ENCODE measurements around the gene ZNF385C.
A peak's percentile ranks its signal among the peaks of the same experiment; 100 is the strongest.
"Not testable (repeated sequence)": the region's sequence is repeated elsewhere in the genome, so short reads cannot be mapped to it uniquely, and the experiment has no call there.

Gene ZNF385C, protein sequence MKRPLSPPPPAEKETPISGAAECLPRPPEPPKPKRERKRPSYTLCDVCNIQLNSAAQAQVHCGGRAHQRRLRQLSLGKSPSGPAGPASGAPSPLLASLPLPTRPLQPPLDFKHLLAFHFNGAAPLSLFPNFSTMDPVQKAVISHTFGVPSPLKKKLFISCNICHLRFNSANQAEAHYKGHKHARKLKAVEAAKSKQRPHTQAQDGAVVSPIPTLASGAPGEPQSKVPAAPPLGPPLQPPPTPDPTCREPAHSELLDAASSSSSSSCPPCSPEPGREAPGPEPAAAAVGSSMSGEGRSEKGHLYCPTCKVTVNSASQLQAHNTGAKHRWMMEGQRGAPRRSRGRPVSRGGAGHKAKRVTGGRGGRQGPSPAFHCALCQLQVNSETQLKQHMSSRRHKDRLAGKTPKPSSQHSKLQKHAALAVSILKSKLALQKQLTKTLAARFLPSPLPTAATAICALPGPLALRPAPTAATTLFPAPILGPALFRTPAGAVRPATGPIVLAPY

DNA sequence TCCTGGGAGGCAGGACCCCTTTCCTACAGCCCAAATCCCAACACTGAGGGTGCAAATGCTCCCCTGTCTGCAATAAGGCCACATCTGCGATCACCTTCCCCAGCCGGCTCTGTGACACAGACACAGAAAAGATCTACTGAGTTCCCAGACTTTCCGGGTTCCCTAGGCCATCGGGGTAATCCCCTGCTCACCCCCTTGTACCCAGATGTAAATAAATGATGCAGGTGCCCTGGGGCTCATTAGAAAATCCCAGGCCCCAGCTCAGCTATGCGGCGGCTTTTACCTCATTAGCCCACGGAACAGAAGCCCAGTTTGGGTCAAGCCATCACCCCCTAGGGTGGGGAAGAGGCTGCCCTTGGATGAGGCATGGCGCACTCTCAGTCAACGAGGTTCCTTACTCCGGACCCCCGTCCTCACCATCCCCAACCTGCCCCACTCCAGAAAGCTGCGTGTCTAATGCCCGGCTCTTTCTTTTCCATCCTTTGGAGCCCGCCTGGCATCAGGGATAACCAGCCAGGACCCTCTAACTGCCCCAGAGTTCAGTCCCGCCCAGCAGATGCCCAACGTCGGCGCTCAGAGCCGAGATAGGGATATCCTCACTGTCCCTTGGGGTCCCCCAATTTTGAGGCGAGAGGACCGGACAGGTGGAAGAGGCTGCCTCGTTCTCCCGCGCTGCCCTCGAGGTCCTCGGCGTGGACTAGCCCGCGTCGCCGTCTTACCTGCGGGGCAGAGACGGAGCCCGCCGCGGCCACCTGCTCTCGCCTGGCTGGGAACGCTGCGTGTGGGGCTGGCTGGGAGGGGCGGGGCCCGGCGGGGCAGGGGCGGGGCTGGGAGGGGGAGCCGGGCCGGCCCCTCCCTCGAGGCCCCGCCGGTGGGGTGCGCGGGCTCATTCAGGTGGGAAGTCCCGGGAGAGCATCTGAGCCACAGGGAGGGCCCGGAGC, at the start of gene ZNF385C:
TSS of gene ZNF385C (minus strand) at position 783 of the 941 bp plus-strand sequence. CDS start 35,417 bp downstream, outside the sequence.
- DNase-seq, result no peak

DNA sequence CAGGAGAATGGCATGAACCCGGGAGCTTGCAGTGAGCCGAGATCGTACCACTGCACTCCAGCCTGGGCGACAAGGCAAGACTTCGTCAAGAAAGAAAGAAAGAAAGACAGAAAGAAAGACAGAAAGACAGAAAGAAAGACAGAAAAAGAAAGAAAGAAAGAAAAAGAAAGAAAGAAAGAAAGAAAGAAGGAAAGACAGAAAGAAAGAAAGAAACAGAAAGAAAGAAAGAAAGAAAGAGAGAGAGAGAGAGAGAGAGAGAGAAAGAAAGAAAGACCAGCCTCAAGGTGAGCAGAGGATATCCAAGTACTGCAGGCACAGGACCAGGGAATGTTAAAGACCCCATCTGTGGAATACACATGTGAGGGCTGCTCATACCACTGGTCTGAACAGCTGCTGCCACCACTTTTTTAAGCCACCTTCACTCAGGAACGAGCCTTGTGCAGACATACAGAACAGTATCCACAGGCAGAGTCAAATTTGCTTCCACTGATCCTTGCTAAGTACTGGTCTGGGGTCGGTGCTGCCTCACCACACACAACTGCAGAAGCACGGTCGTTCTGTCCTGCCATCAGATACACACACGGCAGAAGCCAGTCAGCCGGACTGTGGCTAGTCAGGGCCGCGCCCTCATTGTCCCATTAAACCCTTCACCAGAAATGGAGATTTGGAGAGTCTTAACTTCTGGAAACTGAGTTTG, 48.8 kb upstream of the ZNF385C start:
- no peak for DNase-seq

DNA sequence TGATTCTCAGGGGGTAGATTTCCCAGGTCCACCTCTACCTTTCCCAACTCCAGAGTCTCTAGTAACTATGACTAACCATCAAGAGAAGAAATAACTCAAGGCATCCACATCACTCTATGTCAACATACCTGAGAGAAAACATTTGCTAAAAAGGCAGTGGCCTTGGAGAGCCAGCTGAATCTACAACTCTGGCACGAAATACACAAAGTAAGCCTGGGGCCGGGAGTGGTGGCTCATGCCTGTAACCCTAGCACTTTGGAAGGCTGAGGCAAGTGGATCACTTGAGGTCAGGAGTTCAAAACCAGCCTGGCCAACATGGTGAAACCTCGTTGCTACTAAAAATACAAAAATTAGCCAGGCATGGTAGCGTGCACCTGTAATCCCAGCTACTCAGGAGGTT, 44.9 kb upstream of the ZNF385C start:
- DNase-seq, result not testable (repeated sequence)

DNA sequence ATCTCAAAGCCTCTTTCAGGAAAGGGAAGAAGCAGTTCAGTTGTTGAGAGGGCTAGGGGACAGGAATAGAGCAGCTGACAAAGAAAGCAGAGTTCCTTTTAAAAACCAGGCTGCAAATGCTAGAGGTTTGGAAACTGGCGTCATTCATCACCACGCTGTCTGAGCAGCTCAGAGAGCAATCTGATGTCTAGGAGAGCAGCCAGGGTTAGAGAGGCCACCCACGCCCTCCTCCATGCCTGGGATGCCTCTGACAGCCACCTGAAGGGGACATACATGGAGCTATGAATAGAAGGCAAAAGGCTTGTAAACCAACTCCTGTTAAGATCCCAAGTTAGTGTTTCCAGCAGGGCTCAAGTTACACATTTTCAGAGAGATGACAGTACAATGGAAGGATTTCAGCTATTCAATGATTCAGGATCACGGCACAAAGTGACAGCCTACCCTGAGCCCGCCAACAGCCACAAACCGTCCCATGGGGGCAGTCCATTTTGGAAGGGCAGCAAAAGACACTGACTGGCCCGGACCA, 44.2 kb upstream of the ZNF385C start:
- no peak for DNase-seq

DNA sequence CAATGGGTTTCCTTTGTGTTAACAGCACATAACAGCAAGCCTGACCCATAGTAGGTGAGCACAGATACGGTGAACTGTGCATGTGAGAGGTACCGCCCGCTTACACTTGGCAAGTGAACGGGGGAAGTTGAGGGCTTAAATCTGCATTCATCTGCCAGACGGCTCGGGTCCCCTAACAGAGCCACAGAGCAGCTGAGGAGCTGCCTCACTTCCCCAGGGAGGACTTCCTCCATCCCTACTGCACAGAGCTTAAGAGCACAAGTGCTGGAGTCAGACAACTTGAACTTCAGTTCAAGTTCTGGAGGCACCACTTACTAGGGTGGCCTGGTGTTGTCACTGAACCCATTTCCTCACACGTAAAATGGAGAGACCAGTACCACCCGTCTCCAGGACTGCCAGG, 43.1 kb upstream of the ZNF385C start:
- no peak for DNase-seq

DNA sequence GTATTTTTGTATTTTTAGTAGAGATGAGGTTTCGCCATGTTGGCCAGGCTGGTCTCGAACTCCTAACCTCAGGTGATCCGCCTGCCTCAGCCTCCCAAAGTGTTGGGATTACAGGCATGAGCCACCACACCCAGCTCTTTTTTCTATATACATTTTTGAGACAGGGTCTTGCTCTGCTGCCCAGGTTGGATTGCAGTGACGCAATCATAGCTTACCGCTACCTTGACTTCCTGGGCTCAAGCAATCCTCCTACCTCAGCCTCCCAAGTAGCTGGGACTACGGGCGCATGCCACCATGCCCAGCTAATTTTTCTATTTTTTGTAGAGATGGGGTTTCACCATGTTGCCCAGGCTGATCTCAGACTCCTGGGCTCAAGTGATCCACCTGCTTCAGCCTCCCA, 42.4 kb upstream of the ZNF385C start:
- not testable (repeated sequence) for DNase-seq

DNA sequence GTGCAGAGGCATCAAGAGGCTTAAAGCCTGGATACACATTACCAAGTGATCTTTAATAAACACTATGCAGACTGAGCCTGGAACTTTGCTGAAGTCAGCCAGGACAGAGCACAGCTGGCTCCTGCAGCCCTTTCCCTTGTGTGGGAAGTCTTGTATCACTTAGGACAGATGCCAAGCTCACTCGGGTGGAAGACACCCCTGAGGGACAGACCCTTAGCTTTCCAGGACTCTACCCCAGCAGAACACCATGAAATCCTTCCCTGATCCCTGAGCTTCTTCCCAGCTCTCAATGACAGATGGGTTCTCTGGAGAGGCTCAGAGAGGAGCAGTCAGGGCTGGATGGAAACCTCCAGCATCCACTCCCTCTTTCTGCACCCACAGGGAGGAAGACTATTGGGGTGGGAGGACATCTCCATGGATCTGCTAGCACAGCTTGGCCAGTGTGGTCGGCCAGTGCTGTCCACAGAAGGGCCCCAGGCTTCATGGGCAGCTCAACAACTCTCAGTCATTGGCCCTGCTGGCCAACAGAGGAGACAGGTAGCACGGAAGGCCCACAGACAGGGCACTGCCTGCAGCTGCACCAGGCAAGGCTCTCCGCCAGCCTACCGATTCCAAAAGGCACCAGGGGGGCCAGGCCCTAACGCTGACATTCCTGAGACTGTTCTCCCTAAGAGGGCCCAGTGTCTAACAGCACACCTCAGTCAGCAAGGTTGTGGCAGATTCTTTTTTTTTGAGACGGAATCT, 40.6 kb upstream of the ZNF385C start:
- DNase-seq, result no peak

DNA sequence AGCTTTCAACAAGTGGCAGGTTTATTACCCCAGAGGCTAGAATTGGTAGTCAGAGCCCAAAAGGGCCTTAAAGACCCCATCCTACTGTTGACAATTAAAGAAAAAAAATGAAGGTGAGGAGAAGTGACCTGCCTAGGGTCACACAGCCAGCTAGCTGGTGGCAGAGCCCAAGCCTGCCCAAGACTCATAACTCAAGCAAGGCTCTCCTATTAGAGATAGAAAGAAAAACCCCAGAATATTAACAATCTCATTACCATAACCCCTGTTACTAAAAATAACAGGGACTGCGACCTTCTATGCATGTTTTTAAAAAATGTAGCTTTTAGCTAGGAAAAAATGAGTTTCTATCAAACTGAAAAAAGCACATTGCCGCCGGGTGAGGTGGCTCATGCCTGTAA, 38.4 kb upstream of the ZNF385C start:
- DNase-seq, result no peak

DNA sequence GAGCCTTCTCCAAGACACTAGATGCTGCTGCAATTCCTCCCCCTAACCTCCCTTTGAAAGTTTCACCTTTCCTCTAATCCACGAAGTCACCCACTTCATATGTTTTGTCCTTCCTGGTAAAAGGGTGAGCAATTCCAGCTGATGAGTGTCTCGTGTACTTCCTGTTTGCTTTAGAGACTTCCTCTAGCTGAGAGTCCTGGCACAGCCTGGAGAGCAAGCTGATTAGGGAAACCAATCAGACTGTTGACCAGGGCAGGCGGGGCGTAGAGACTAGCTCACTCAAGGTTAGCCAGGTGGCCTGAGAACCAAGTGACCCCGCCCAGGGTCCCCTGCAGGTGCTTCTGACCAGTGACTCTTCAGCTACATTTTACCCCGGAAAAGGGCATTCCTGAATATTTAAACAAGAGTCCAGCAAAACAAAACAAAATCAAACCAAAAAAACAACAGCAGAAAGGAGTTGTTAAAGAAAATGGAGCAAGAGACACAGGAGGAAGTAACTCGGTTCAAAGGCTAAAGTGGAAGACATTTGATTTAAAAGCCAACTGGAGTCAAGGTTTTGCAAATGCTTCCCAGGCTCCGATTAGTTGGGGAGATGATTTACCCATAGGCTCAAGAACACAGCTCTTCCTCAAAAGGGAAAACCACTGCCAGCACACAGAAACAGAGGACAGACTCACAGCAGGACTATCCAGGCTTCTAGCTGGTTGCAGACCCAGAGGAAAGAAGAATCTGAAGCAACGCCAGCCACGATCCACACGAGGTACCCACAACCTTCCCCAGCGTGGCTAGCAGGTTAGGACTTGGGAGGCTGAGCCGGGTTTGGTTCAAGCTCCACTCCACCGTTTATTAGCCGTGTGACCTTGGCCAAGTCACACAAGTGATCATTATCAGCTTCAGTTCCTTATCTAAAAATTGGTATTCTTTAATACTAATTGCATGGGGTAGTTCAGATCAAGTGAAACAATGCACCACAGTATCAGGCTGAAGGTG, 37.7 kb upstream of the ZNF385C start:
- peak; percentile 26 for DNase-seq

DNA sequence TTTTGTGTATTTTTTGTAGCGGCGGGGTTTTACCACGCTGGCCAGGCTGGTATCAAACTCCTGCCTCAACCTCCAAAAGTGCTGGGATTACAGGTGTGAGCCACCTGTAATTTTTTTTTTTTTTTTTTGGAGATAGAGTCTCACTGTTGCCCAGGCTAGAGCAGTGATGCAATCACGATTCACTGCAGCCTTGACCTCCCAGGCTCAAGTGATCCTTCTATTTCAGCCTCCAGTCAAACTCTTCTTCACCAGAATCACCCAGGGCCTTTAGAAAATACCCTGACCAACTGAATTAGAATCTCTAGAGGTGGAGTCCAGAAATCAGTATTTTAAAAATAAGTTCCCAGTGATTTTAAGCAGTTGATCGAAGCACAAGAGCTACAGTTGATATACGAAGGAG, 36.9 kb upstream of the ZNF385C start:
- no peak for DNase-seq

DNA sequence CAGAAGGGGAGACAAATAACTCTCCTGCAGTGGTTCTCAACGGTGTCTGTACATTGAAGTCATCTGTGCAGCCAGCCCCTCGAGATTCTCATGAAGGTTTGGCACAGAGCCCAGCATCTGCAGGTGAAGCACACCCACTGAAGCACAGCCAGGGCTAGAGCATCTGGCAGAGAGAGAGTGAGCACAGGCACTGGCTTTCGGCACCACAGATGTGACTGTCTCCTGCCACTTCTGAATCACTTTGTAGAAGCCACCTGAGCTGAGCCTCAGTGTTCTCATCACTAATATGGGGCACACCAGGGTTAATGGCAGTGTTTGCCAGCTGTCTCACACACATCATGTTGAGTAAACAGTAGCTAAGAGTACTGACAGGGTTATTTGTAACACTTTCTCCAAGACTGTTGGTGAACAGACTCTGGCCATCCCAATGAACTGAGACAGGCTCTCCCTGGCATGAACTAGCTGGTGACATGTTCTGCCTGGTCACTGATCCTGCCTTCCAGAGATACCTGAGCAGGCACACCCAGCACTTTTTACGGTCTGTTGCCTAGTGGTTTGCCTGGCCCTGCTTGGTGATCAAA, 35.3 kb upstream of the ZNF385C start:
- DNase-seq, result peak; percentile 44

DNA sequence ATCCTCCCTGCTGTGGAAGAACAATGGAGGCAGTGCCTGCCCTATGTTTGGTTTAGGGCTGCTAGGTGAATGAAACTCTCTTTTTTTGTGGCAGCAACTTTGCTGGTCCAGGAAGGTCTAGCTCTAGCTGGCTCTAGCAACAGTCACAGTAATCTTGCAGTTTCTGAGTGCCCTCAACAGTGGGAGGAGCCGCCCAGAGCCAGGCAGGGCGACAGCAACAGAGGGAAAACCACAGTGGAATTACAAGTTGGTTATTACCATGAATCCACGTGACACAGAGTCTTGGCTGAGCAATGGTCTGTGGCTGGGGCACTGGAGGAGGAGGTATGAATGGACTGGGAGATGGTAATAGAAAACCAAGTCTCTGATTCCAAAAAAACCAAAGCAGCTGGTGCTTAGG, 34.7 kb upstream of the ZNF385C start:
- peak; percentile 77 for DNase-seq

DNA sequence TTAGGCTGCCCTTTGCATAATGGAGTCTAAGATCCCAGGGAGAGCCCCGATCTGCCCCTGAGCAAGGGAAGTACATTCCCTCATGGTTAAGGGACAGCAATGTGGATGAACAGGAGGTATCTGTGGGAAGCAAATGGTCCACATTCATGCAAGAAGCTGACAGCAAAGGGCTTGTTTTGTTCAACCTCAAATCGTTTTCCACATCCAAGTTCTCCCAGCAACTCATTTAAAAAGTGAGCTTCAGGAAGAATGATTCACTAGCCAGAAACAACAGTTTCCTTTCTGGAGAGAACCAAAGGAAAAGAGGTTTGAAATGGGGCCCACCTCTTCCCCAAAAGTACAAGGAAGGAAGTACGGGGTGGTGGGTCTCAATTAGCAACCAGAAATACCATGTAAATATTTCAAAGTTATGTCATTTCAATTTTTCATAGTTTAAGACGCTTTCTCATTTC, 33.7 kb upstream of the ZNF385C start:
- DNase-seq, result no peak

DNA sequence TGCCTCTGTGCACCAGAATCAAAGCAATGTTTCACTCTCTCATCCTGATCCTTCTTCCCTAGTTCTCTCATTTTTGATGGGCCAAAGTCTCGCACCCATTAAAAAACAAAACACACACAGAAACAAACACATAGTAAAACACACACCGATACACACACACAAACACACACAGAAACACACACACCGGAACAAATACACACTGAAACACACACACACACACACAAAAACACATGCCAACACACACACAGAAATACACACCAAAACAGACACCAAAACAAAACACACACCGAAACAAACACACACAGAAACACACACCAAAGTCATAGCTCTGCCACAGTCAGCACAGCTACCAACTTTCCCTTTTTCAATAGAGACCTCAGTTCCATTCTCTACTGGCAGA, 33.0 kb upstream of the ZNF385C start:
- DNase-seq, result no peak

DNA sequence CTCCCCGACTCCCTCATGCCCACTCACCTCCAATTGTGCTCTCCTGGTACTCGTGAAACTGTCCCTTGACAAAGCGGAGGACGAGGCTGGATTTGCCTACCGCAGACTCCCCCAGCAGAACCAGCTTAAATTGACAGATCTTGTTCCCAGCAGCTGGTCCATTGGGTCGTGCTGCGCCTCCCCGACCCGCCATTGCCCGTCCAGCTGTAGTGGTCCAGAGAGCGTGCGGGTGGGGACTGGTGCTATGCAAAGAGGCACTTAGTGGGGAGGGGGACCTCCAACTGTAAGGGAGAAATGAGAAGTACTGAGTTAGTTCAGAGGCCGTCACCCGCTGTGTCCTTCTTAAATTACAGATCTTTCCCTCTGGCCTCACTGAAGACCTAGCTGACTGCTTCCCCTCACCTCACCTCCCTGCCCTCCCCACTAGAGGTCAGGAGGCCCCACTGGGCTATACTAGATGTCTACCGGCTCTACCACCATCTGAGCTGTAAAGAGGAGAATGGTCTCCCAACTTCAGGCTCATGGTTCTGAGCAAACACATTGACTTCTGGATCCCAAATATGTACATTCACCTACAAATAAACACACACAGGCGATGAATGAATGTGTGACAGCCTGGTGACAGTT, 32.1 kb upstream of the ZNF385C start:
- no peak for DNase-seq

DNA sequence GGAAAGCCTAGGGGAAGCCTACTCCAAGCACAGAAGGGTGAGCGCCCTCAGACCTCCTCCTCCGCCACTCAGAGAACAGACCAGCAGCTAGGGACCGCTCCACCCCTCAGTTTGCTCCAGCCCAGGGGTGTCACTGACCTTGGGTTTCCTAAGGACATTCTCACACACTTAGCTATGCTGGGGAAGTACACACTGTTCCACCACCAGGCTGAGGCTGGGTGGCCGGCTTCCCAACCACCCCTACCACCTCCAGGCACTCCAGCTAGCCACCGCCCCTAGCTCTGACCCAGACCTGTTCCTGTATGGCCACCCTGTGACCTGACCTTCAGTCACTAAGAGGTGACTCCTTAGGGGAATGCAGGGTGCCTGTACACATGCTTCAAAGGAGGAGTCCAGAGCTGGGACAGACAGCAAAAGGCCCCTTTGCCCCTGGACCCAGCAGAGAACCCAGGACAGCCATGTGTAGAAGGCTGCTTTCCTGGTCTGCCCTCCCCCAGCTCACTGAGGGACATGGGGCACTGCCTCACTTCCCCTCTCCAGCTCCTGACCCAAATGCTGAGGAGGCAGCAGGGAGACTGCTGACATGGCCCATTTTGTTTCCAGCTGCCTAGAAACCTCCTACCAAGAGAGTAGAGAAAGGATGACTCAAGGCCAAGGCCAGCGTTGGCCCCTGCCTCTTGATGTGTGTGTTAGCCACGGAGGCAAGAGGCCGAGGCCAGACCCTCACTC, 31.0 kb upstream of the ZNF385C start:
- DNase-seq, result no peak

DNA sequence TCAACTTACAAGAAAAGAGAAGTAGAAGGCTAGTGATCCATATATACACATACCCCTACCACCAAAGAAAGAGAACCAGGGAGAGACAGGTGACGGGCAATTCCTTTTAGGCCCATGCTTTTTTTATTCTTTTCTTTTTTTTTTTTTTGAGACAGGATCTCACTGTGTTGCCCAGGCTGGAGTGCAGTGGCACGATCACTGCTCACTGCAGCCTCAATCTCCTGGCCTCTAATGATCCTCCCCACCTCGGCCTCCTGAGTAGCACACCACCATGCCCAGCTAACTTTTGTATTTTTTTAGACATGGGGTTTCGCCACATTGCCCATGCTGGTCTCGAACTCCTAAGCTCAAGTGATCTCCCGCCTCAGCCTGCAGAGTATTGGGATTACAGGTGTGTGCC, 29.1 kb upstream of the ZNF385C start:
- DNase-seq, result no peak

DNA sequence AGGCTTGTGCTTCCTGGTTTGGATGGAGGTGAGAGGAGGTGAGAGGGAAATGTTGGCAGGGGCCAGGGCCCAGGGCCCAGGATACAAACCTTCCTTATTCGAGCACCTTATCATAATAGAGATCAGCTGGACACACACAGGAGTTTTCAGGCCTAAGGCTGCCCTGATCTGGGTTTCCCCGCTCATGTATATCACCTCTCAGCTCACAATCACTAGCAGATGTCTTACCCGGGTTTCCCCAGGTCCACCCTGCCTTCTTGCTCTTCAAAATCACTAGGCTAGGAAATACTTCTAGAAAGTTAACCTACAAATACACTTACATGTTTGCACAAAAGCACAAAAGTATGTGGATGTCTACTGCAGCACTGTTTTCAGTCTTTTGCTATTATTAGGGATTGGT, 28.6 kb upstream of the ZNF385C start:
- no peak for DNase-seq

DNA sequence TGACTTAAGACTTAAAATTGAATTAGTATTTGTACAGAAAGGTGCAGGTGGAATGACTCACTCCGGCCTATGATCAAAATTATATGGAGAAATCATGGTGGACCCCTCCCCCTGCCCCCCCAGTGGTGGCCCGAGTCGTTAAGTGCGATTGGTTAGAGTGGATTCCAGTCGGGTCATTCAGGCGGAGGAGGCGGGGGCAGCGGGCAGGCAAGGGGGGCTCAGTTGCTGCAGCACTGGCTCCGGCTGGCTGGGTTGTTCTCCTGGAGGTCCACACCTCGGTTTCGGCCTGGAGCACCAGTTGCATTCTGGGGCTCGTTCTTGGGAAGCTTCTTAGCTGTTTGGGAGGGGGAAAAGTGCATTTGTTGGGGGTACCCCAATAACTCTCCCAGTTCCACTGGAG, 27.3 kb upstream of the ZNF385C start:
- no peak for DNase-seq

Measured in hematopoietic multipotent progenitor cell treated with erythropoietin and hydrocortisone succinate and interleukin-3 and kit ligand, for 8 days (in vitro differentiated cells).